Kidney (tissue), 14 donors: ENCODE results near the gene MANBA. TPM values are rescaled to one million over a fixed set of nuclear protein-coding genes. Genes with fewer than 3 reads are reported as not detected.
"Not testable (repeated sequence)": the region's sequence is repeated elsewhere in the genome, so short reads cannot be mapped to it uniquely, and the experiment has no call there.

Source experiments
- DNase-seq, 5 donors: peaks; one replicate each; pipeline ENCODE4 v3.0.0-alpha.2; 2013 to 2020
- FAIRE-seq: peaks from 2 replicates; lab custom pipeline; 2012; peaks lifted over from hg19 to GRCh38; lab: Jason Lieb, UNC
- H3K27ac ChIP-seq, 2 donors: one replicate each; pipeline ENCODE4 v1.7.0; 2013; ENCODE audit warnings: low read depth in 2 of 2, low read length in 2 of 2, inconsistent platforms in 1 of 2
- H3K27me3 ChIP-seq: one replicate; pipeline ENCODE4 v1.7.1; 2013; ENCODE audit warnings: low read length, inconsistent platforms; ENCODE audit not compliant: control insufficient read depth, insufficient read depth
- H3K36me3 ChIP-seq, 3 donors: one replicate each; pipeline versions ENCODE4 v1.7.0 to v1.7.1; 2013; ENCODE audit warnings: low read length in 3 of 3, control low read depth in 1 of 3, inconsistent platforms in 1 of 3; ENCODE audit not compliant: insufficient read depth in 3 of 3, control insufficient read depth in 2 of 3
- H3K4me1 ChIP-seq, 3 donors: one replicate each; pipeline versions ENCODE4 v1.7.0 to v1.7.1; 2013; ENCODE audit warnings: low read length in 3 of 3, inconsistent platforms in 1 of 3, low read depth in 1 of 3; ENCODE audit not compliant: control insufficient read depth in 2 of 3, insufficient read depth in 2 of 3
- H3K4me3 ChIP-seq, 3 donors: one replicate each; pipeline versions ENCODE4 v1.7.0 to v1.8.1; 2013; ENCODE audit warnings: low read length in 3 of 3, control low read depth in 1 of 3, inconsistent platforms in 1 of 3
- H3K9ac ChIP-seq, 3 donors: one replicate each; pipeline versions ENCODE4 v1.7.0 to v1.7.1; 2013; ENCODE audit warnings: low read length in 3 of 3, control low read depth in 1 of 3, inconsistent platforms in 1 of 3
- H3K9me3 ChIP-seq, 3 donors: one replicate each; pipeline versions ENCODE4 v1.7.0 to v1.7.1; 2013; ENCODE audit warnings: low read length in 3 of 3, control low read depth in 1 of 3, inconsistent platforms in 1 of 3; ENCODE audit not compliant: control insufficient read depth in 2 of 3, insufficient read depth in 1 of 3
- CTCF ChIP-seq: IDR thresholded peaks from 3 replicates; pipeline ENCODE4 v1.5.1; 2012; ENCODE audit warnings: mild to moderate bottlenecking, moderate library complexity, borderline replicate concordance; ENCODE audit not compliant: insufficient read depth; ENCODE audit errors: extremely low read depth
- intact Hi-C: fragments of 100-400 bp; cut with DNase I; formaldehyde crosslinking; loops from one replicate; pipeline ENCODE4 v1.11.1; 2022
- polyA plus RNA-seq: library from polyadenylated mRNA; stranded (reverse); fragments of 350-450 nt; fragmentation: Illumina TruSeq; extraction: RNeasy Lipid Tissue Mini Kit (QIAGEN cat#74804); gene quantifications from one replicate; pipeline ENCODE4 v1.2.3, GENCODE V29; 2014; ENCODE audit warnings: low read depth, low replicate concordance; ENCODE audit not compliant: insufficient read depth
- total RNA-seq: library from RNA; stranded (reverse); fragmentation: NEBNext Ultra II Directional; extraction: Animal tissue kit (Norgen Biotek cat#: 25700); gene quantifications from one replicate; pipeline ENCODE4 v1.2.1, GENCODE V29; 2021
- donor health status: control.
- donor health status: control.
- donor health status: control.
- donor health status: control.
- donor health status: control.
- donor health status: DM: yes; HTN: yes; CAD: no.
- donor health status: Normal renal cell carcinoma (clear cell type).

The MANBA gene
- total and polyA plus RNA-seq, 2 donors from 2014 or later: 19.0 to 28.0 TPM

DNA sequence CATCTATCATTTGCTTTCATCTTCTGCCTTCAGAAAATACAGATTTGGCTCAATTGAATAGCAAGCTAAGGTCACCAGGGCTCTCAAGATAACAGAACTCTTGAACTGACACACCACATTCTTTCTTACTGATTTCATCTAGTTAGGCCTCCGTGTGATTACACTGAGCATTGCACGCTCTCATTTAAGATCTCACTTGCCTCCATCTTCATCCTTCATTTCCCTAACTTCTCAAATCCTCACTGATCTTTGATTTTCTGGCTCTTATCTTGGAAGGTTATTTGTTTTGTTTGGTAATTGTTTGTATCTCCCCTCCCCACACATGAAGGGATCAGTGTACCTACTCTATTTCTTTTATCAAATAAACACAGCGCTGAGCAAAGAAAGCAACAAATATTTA, 47.7 kb downstream of the MANBA start:
- no peak overlapping the region for H3K9ac ChIP-seq
- intact Hi-C loops: no loop called here

DNA sequence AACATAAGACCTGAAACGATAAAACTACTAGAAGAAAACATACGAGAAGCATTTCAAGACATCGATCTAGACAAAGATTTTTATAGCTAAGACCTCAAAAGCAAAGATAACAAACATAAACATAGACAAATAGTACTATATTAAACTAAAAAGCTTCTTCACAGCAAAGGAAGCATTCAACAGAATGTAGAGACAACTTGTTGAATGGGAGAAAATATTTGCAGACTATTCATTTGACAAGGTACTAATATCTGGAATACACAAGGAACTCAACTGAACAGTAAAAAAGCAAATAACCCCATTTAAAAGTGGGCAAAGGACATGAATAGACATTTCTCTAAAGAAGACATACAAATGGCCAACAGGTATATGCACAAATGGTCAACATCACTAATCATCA, 49.8 kb downstream of the MANBA start:
- DNase-seq (no peak), FAIRE-seq (no peak)
- H3K27ac ChIP-seq: no peak overlapping the region
- intact Hi-C loops: no loop called here
- H3K9me3 ChIP-seq: no peaks in the 10 kb centered on the region
- H3K4me3 ChIP-seq: no peak overlapping the region
- H3K27me3 ChIP-seq: no peaks in the 10 kb centered on the region
- TF ChIP-seq CTCF: no peak
- H3K36me3 ChIP-seq: no peaks in the 10 kb centered on the region
- no peaks in the 10 kb centered on the region for H3K4me1 ChIP-seq
- H3K9ac ChIP-seq: no peak overlapping the region

More for the DNA sequence above, 47.7 kb downstream of the MANBA start:
- no peaks in the 10 kb centered on the region for H3K36me3 ChIP-seq
- no peaks in the 10 kb centered on the region for H3K27me3 ChIP-seq
- TF ChIP-seq CTCF: no peak
- DNase-seq: no peak
- FAIRE-seq: no peak
- no peak overlapping the region for H3K4me3 ChIP-seq
- no peaks in the 10 kb centered on the region for H3K4me1 ChIP-seq
- H3K27ac ChIP-seq: no peak overlapping the region
- no peaks in the 10 kb centered on the region for H3K9me3 ChIP-seq

DNA sequence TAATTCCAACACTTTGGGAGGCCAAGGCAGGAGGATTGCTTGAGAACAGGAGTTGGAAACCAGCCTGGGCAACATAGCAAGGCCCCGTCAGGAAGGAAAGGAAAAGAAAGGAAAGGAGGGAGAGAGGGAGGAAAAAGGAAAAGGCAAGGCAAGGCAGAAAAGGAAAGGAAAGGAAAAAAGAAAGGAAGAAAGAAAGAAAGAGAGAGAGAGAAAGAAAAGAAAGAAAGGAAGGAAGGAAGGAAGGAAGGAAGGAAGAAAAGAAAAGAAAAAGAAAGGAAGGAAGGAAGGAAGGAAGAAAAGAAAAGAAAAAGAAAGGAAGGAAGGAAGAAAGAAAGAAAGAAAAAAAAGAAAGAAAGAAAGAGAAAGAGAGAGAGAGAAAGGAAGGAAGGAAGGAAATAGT, 51.7 kb downstream of the MANBA start:
- H3K4me3 ChIP-seq, H3K9ac ChIP-seq, H3K4me1 ChIP-seq, H3K27me3 ChIP-seq, DNase-seq, H3K27ac ChIP-seq, intact Hi-C loops, H3K36me3 ChIP-seq, H3K9me3 ChIP-seq, FAIRE-seq: not testable (repeated sequence)

DNA sequence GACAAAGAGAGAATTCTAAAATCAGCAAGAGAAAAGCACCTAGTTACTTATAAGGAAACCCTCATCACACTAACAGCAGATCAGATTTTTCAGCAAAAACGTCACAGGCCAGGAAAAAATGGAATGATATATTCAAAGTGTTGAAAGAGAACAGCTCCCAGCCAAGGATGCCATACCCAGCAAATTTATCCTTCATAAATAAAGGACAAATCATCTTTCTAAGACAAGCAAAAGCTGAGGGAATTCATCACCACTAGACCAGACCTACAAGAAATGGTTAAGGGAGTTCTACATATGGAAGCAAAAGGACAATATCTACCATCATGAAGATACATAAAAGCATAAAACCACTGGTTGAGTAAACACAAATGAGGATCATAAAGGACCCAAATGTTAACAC, 53.6 kb downstream of the MANBA start:
- Histone ChIP-seq H3K27ac (no peak overlapping the region), H3K27me3 (no peaks in the 10 kb centered on the region), H3K9me3 (no peaks in the 10 kb centered on the region), H3K4me3 (no peak overlapping the region), H3K9ac (no peak overlapping the region), H3K36me3 (no peaks in the 10 kb centered on the region), H3K4me1 (no peaks in the 10 kb centered on the region)
- intact Hi-C loops: no loop called here
- FAIRE-seq (no peak), DNase-seq (no peak)
- no peak for TF ChIP-seq CTCF
